HG02870 (cell line): ENCODE measurements around the gene CRNKL1.
A peak's percentile ranks its signal among the peaks of the same experiment; 100 is the strongest.

Experiments used
- ATAC-seq: cut with Tn5 transposase; IDR thresholded peaks from one replicate; pipeline ENCODE4 v1.9.1; 2021; ENCODE audit warnings: mild to moderate bottlenecking, moderate library complexity; ENCODE audit not compliant: unreplicated experiment

CRNKL1 gene

GRCh38 chr20:20063941-20064702 lies 11.9 kb upstream of the CRNKL1 start:
- ATAC-seq = no peak

- ATAC-seq = no peak
Measured at GRCh38 chr20:20060234-20060998, 8.2 kb upstream of the CRNKL1 start.

GRCh38 chr20:20051767-20052073 lies 546 bp downstream of the CRNKL1 start:
- peak; percentile 17 for ATAC-seq

DNA sequence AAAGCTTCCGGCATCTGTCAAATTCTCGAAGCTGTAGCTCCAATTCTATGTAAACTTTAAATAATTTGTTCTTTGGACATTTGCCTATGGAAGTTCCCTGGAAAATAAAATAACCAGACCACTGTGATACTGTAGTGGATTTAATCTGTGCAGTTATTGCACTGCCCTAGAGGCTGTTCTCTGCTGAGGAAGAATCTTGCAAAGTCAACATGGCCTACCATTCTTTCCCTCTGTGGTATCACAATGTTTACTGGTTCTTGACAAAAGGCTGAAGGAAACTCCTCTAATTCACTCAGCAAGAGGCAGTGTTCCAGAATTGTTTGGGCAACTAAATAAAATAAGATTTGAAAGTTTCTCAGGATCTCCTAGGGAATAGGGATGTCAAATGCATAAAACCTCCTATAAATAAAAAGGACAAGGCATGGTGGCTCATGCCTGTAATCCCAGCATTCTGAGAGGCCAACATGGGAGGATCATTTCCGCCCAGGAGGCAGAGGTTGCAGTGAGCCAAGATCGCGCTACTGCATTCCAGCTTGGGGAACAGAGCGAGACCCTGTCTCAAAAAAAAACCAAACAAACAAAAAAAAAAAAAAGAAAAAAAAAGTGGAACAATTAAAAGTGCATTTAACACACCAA lies 12.4 kb downstream of the CRNKL1 start:
- ATAC-seq = no peak

DNA sequence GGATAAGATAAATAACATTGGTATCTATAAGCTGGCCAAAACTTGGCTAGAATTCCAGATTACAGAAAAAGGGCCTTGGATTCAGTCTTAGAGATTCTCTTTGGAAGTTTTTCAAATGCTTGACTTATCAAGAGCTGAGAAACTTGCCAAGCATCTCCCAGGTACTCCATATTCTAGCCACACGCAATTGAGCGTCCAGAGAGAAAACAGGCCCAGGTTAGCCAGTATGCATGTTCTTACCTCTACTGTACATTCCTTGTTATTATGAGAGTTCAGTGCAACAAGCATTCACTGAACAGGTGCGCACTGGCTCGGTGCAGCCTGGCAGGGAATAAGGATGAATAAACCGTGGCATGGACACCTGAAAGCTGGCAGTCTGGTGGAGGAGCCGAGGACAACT lies 13.7 kb downstream of the CRNKL1 start:
- ATAC-seq = no peak

DNA sequence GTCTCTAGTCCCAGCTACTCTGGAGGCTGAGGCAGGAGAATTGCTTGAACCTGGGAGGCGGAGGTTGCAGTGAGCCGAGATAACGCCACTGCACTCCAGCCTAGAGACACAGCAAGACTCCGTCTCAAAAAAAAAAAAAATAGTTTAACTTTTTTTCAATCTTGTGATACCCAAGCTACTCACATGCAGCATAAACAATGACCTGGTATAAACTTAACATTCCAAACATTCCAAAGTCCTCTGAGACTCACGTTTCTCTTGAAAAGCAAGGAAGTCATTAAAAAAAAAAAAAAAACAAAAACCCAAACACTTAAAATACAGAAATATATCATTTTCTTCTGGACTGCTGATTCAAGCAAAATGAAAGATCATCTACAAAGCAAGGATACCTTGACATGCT lies 14.3 kb downstream of the CRNKL1 start:
- ATAC-seq = no peak

- ATAC-seq = no peak
Measured at GRCh38 chr20:20036756-20037155, 15.5 kb downstream of the CRNKL1 start.

- no peak for ATAC-seq
Measured at GRCh38 chr20:20034486-20034885, 17.8 kb downstream of the CRNKL1 start.

DNA sequence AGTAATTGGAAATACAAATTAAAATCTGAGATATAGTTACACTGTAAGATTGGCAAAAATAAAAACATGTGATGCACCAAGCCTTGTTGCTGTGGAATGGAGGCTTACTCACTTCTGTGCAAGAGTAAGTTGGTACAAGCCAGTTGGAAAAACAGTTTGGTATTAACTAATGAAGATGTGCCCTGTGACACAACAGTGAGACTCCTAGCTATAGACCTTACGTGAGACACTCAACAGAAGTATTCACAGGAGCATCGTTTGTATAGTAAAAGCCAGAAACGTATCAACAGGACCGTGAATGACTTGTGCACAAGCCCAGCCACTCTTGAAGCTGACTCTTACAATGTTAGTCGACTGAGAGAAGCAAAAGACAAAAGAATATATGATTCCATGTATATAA lies 20.5 kb downstream of the CRNKL1 start:
- no peak for ATAC-seq

GRCh38 chr20:20027284-20027683 lies 25.0 kb downstream of the CRNKL1 start:
- no peak for ATAC-seq

DNA sequence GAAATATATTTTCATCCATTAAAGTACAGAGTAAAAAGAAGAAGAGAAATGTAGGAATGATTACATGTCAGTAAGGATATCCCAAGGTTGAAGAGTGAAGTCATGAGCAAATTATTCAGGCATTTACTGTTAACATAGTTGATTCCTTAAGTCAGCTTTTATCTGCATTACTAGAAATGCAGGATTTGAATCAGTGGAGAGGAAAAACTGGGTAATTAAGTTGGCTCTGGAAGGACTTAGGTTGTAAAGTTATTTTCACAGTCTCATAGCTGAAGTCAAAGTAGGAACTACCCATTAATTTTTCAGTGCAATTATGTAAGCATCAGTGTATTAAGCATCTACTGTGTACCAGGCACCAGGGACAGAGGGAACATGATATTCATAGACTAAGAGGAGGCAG lies 27.3 kb downstream of the CRNKL1 start:
- no peak for ATAC-seq

DNA sequence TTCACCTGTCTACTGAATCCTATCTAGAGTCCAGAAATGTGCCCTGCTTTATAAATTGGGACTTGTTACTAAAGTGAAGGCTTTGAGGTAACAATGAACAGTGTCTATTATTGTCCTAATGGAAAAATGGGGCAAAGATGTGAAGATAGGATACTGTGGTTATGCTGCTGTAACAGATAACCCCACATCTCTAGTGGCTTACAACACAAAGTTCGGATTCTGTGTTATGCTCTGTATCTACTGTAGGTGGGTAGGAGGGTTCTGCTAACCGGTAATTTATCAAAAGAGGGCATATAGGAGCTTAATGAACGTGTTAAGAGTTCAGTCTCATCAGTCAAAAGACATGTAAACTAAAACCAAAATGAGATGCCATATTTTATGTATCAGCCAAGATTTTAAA lies 28.9 kb downstream of the CRNKL1 start:
- ATAC-seq = no peak

- peak; percentile 69 for ATAC-seq
Measured at GRCh38 chr20:20022498-20022897, 29.8 kb downstream of the CRNKL1 start.

GRCh38 chr20:20021835-20022234 lies 30.4 kb downstream of the CRNKL1 start:
- no peak for ATAC-seq

- no peak for ATAC-seq
Measured at GRCh38 chr20:20020908-20021307, 31.4 kb downstream of the CRNKL1 start.

DNA sequence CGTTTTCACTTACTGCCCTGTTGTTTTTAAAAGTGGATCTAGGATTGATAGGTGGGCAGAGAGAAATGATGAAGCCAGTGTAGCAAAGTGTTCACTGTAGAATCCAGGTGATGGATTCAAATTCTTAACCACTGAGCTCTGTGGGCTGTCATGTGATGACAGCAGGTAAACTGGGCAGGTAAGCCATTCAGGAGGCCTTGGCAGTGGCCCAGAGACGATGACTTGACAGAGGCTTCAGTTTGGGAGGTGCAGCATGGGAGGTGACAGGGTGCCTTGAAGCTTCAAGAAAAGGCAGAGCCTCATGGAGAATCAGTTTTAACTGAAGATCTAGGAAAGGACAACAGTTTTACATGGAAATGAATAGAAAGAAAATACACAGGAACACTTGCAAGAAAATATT lies 33.1 kb downstream of the CRNKL1 start:
- no peak for ATAC-seq

DNA sequence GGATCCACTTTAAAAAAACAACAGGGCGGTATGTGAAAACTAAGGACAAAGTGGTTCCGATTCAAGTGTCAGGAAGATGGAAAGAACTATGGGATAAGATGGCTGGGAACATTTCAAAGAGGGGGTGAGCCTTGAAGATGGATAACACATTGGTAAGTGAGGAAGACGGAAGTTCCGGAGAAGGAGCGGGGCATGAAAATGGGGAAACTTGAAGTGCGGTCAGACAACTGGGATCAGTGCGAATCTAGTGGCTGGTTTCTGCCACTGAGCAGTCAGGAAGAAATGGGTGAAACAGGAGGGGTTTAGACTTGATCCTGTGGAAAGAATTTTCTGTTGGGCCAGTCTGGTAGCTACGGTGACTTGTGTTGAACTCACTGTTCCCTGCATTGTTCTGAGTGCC lies 33.9 kb downstream of the CRNKL1 start:
- no peak for ATAC-seq

DNA sequence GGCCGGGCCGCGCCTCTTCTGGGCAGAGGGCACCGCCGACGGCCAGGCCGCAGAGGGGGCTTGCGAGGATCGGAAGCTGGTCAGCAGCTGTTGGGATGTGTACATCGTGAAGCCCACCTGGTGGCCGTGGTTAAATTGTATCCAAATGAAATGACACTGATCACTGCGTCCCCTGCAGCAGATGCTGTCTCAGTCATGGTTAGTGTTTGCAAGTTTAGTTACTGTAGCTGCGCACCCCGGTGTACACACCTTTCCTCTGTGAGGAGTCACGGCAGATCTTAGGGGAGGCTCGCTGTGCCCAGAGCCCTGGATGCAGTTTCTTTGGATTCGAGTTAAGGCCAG lies 34.5 kb downstream of the CRNKL1 start:
- ATAC-seq = peak; percentile 2

DNA sequence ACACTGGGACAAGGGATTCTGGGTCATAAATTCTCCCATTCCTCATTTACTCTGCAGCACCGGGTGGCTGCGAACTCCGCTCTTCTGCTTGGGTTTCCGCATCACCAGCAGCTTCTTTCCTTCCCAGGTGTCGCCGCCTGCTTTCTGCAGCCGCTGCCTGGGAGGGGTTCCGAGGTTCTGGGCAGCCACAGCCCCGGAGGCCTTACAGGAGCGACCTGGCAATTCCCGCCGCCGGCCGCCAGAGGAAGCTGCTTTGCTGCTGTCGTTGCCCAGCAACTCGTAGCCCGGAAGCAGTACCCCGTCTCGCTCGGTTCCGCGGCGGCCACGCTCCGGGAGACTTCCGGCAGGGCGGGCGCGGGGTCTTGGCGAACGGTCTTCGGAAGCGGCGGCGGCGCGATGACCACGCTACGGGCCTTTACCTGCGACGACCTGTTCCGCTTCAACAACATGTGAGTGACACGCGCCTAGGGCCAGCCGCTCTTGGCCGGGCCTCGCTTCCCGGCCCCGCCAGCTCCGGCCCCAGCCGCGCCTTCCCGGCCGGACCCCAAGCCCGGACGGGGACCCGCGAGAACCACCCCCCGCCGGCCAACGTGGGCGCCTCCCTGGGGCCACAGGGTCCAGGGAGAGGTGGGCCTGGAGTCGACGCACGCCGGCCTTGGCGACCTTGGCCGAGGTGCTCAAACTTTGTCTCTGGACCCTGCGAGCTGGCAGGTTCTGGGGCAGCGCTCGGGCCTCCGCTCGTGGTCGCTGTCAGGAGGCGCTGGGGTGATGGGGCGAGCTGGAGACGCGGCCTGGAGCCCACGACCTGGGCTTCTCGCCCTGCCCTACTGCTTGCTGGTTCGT lies 35.0 kb downstream of the CRNKL1 start, which contains the start of gene NAA20:
TSS of gene NAA20 (plus strand) at position 362 of the 843 bp plus-strand sequence. CDS start at position 397, 35 bp downstream.
- peak; percentile 99 for ATAC-seq

- ATAC-seq = no peak
Measured at GRCh38 chr20:20014659-20015058, 37.6 kb downstream of the CRNKL1 start.

DNA sequence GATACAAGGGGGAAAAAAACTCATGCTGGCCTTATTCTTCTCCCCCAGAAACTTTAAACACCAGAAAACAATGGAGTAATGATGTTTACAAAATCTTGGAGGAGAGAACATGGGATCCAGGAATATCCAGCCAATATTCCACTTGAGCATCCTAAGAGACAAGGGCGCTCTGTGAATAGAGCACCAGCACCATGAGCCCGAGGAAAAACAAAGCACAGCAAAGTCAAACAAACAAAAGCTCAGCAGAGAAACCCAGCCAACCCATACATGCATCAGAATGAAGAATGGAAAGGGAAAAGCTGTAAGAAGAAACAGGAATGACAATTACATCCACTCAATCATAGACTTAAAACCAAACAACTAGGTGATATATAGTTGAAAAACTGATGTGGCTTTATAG lies 39.7 kb downstream of the CRNKL1 start:
- no peak for ATAC-seq
